Esophagus (tissue), 2 donors: ENCODE data around the gene SFI1. TPM values are rescaled to one million over a fixed set of nuclear protein-coding genes. Genes with fewer than 3 reads are reported as not detected.

Source experiments
- H3K27ac ChIP-seq, 2 donors: one replicate each; pipeline ENCODE4 v1.5.1; 2013; ENCODE audit warnings: low read depth in 2 of 2, mild to moderate bottlenecking in 2 of 2, inconsistent platforms in 1 of 2, low read length in 1 of 2, moderate library complexity in 1 of 2
- H3K27me3 ChIP-seq, 2 donors: one replicate each; pipeline ENCODE4 v1.6.1; 2013; ENCODE audit warnings: low read length in 2 of 2, control low read depth in 1 of 2, mild to moderate bottlenecking in 1 of 2; ENCODE audit not compliant: insufficient read depth in 2 of 2, control insufficient read depth in 1 of 2
- H3K36me3 ChIP-seq, 2 donors: one replicate each; pipeline ENCODE4 v1.6.1; 2013; ENCODE audit warnings: low read length in 1 of 2; ENCODE audit not compliant: control insufficient read depth in 2 of 2, insufficient read depth in 2 of 2
- H3K4me1 ChIP-seq, 2 donors: one replicate each; pipeline ENCODE4 v1.6.1; 2013; ENCODE audit warnings: low read length in 1 of 2; ENCODE audit not compliant: control insufficient read depth in 2 of 2, insufficient read depth in 2 of 2
- H3K4me3 ChIP-seq, 2 donors: one replicate each; pipeline ENCODE4 v1.5.1; 2013; ENCODE audit warnings: low read length in 2 of 2, mild to moderate bottlenecking in 2 of 2, low read depth in 1 of 2, moderate library complexity in 1 of 2
- H3K9me3 ChIP-seq, 2 donors: one replicate each; pipeline ENCODE4 v1.6.1; 2013; ENCODE audit warnings: mild to moderate bottlenecking in 2 of 2, low read depth in 1 of 2, low read length in 1 of 2, moderate library complexity in 1 of 2; ENCODE audit not compliant: control insufficient read depth in 2 of 2, insufficient read depth in 1 of 2
- WGBS, 2 donors: extraction: QIAGEN DNeasy Blood & Tissue Kit; methylation state at CpG; one replicate each; pipeline ENCODE4 v1.1.7; 2013; 5-methylcytosine and 5-hydroxymethylcytosine counted together
- polyA plus RNA-seq, 2 donors: library from polyadenylated mRNA; stranded (reverse); fragments of 200-250 nt; gene quantifications; one replicate each; pipeline ENCODE4 v1.2.3, GENCODE V29; 2013
- donor health status: healthy with polysubstance abuse.
- donor health status: Bipolar disorder and iron deficiency.

SFI1 gene
- polyA plus RNA-seq, 2 donors = 10.5 to 27.1 TPM

- peaks cover 0 to 7% of the 10 kb centered on the region in 2 donors for H3K4me1 ChIP-seq
- H3K36me3 ChIP-seq = peaks cover 0 to 44% of the 10 kb centered on the region in 2 donors
- no peak overlapping the region for H3K4me3 ChIP-seq
- 61 to 69% methylated on average over 5 of the region's 5 CpGs for WGBS, 2 donors
- no peaks in the 10 kb centered on the region for H3K27me3 ChIP-seq
- H3K27ac ChIP-seq = no peak overlapping the region
- H3K9me3 ChIP-seq = no peaks in the 10 kb centered on the region
Measured at GRCh38 chr22:31618471-31619176, 122.3 kb downstream of the SFI1 start.

- Histone ChIP-seq H3K4me3 (no peak overlapping the region), H3K4me1 (peaks cover 0 to 14% of the 10 kb centered on the region in 2 donors)
Measured at GRCh38 chr22:31619611-31620300, 123.4 kb downstream of the SFI1 start.

GRCh38 chr22:31620756-31621480 lies 124.6 kb downstream of the SFI1 start:
- Histone ChIP-seq H3K27me3 (no peaks in the 10 kb centered on the region), H3K9me3 (no peaks in the 10 kb centered on the region), H3K27ac (no peak overlapping the region), H3K4me3 (no peak overlapping the region), H3K4me1 (peaks cover 7 to 18% of the 10 kb centered on the region in 2 donors), H3K36me3 (peaks cover 0 to 46% of the 10 kb centered on the region in 2 donors)
- 84 to 89% methylated on average over 19 to 20 of the region's 20 CpGs for WGBS, 2 donors

More at GRCh38 chr22:31619611-31620300, 123.4 kb downstream of the SFI1 start:
- H3K36me3 ChIP-seq = peaks cover 0 to 46% of the 10 kb centered on the region in 2 donors
- H3K27ac ChIP-seq = no peak overlapping the region
- no peaks in the 10 kb centered on the region for H3K27me3 ChIP-seq
- WGBS, 2 donors = 89% methylated on average over 14 of the region's 14 CpGs
- H3K9me3 ChIP-seq = no peaks in the 10 kb centered on the region

- 85 to 86% methylated on average over 19 of the region's 19 CpGs for WGBS, 2 donors
- Histone ChIP-seq H3K27ac (no peak overlapping the region), H3K9me3 (no peaks in the 10 kb centered on the region), H3K4me3 (no peak overlapping the region), H3K4me1 (peaks cover 14 to 19% of the 10 kb centered on the region in 2 donors), H3K27me3 (no peaks in the 10 kb centered on the region), H3K36me3 (peaks cover 0 to 46% of the 10 kb centered on the region in 2 donors)
Measured at GRCh38 chr22:31621507-31622124, 125.3 kb downstream of the SFI1 start.

GRCh38 chr22:31622980-31623379 lies 126.6 kb downstream of the SFI1 start:
- Histone ChIP-seq H3K4me3 (no peak overlapping the region), H3K36me3 (peaks cover 0 to 39% of the 10 kb centered on the region in 2 donors), H3K4me1 (peaks cover 21 to 28% of the 10 kb centered on the region in 2 donors), H3K27me3 (no peaks in the 10 kb centered on the region), H3K9me3 (no peaks in the 10 kb centered on the region), H3K27ac (no peak overlapping the region)
- 80 to 95% methylated on average over 1 of the region's 1 CpG for whole genome bisulfite sequencing, 2 donors

GRCh38 chr22:31623592-31624304 lies 127.4 kb downstream of the SFI1 start:
- Histone ChIP-seq H3K9me3 (no peaks in the 10 kb centered on the region), H3K4me3 (no peak overlapping the region), H3K4me1 (peaks cover 21 to 29% of the 10 kb centered on the region in 2 donors), H3K36me3 (peaks cover 0 to 34% of the 10 kb centered on the region in 2 donors), H3K27me3 (no peaks in the 10 kb centered on the region), H3K27ac (no peak overlapping the region)
- WGBS, 2 donors = 89 to 91% methylated on average over 18 of the region's 18 CpGs

GRCh38 chr22:31625257-31625640 lies 128.9 kb downstream of the SFI1 start:
- Histone ChIP-seq H3K4me3 (no peak overlapping the region), H3K4me1 (peaks cover 24 to 42% of the 10 kb centered on the region in 2 donors), H3K27me3 (no peaks in the 10 kb centered on the region), H3K9me3 (no peaks in the 10 kb centered on the region), H3K36me3 (peaks cover 0 to 31% of the 10 kb centered on the region in 2 donors), H3K27ac (peak overlapping the region in 1 of 2 donors; percentile 23)
- 80 to 85% methylated on average over 7 of the region's 7 CpGs for WGBS, 2 donors

GRCh38 chr22:31625661-31626426 lies 129.5 kb downstream of the SFI1 start:
- Histone ChIP-seq H3K4me1 (peaks cover 24 to 44% of the 10 kb centered on the region in 2 donors), H3K27me3 (no peaks in the 10 kb centered on the region), H3K4me3 (no peak overlapping the region), H3K36me3 (peaks cover 0 to 25% of the 10 kb centered on the region in 2 donors), H3K9me3 (no peaks in the 10 kb centered on the region), H3K27ac (peak overlapping the region; percentile 8 to 35)
- WGBS, 2 donors = 44 to 50% methylated on average over 24 to 31 of the region's 31 CpGs
